Heart right ventricle (tissue), 16 donors: ENCODE results near the gene ATPAF1. TPM values are rescaled to one million over a fixed set of nuclear protein-coding genes. Genes with fewer than 3 reads are reported as not detected.

Experiments used
- ATAC-seq, 8 donors: fragments of 200-7000 bp; cut with Tn5 transposase; one replicate each; pipeline ENCODE4 v1.9.1; 2020; ENCODE audit warnings: mild to moderate bottlenecking in 8 of 8, moderate library complexity in 8 of 8, moderate number of reproducible peaks in 1 of 8
- DNase-seq, 2 donors: peaks; one replicate each; pipeline ENCODE4 v3.0.0-alpha.2; 2020
- H3K27ac ChIP-seq, 10 donors: fragments of 200-600 bp; sonication (generic) in 2 of 10; one replicate each; pipeline versions ENCODE4 v1.5.0 to v1.8.0; 2020 to 2022; ENCODE audit warnings: mild to moderate bottlenecking in 3 of 10
- H3K27me3 ChIP-seq, 7 donors: fragments of 200-600 bp; one replicate each; pipeline ENCODE4 v1.8.0; 2021 to 2022; ENCODE audit warnings: mild to moderate bottlenecking in 2 of 7
- H3K36me3 ChIP-seq, 9 donors: fragments of 200-600 bp; sonication (generic) in 1 of 9; one replicate each; pipeline versions ENCODE4 v1.5.0 to v1.8.0; 2020 to 2022; ENCODE audit warnings: mild to moderate bottlenecking in 2 of 9
- H3K4me1 ChIP-seq, 9 donors: fragments of 200-600 bp; sonication (generic) in 1 of 9; one replicate each; pipeline versions ENCODE4 v1.5.0 to v1.8.0; 2020 to 2022; ENCODE audit warnings: mild to moderate bottlenecking in 4 of 9
- H3K4me3 ChIP-seq, 10 donors: fragments of 200-600 bp; sonication (generic) in 2 of 10; one replicate each; pipeline versions ENCODE4 v1.5.0 to v1.8.0; 2020 to 2022; ENCODE audit warnings: mild to moderate bottlenecking in 7 of 10, moderate library complexity in 2 of 10
- H3K9me3 ChIP-seq, 11 donors: fragments of 200-600 bp in 10 of 11; sonication (generic) in 2 of 11; one replicate each; pipeline versions ENCODE4 v1.5.0 to v1.8.0; 2013 to 2022; ENCODE audit warnings: mild to moderate bottlenecking in 2 of 11, control low read depth in 1 of 11, moderate library complexity in 1 of 11
- CTCF ChIP-seq, 9 donors: fragments of 200-600 bp; sonication (generic) in 2 of 9; IDR thresholded peaks; one replicate each; pipeline versions ENCODE4 v1.5.0 to v1.8.0; 2021 to 2022; ENCODE audit warnings: antibody characterized with exemption in 9 of 9, mild to moderate bottlenecking in 5 of 9, moderate library complexity in 1 of 9
- WGBS, 2 donors: extraction: QIAGEN DNeasy Blood & Tissue Kit; methylation state at CpG; one replicate each; pipeline ENCODE4 v1.1.7; 2013; ENCODE audit warnings: inconsistent platforms in 1 of 2; 5-methylcytosine and 5-hydroxymethylcytosine counted together
- intact Hi-C, 10 donors: fragments of 100-400 bp; cut with DNase I; formaldehyde crosslinking; loops; one replicate each; pipeline versions ENCODE4 v1.11.1 to v1.14.2; 2022
- polyA plus RNA-seq, 2 donors: library from polyadenylated mRNA; stranded (reverse); fragments of 200-250 nt; gene quantifications; one replicate each; pipeline ENCODE4 v1.2.3, GENCODE V29; 2013
- total RNA-seq, 10 donors: library from RNA; stranded (reverse); fragmentation: NEBNext Ultra II Directional in 3 of 10; extraction: Animal tissue kit (Norgen Biotek cat#: 25700) in 3 of 10; gene quantifications; one replicate each; pipeline versions ENCODE4 v1.2.1 to v1.2.4, GENCODE V29; 2021 to 2023
- donor health status: Arrhythmogenic right ventricular cardiomyopathy.
- donor health status: ischemic (EF 13 %, LVEDD 7.1; RV severe dilation, severe dysfunction).
- donor health status: healthy with polysubstance abuse.
- donor health status: DM: no; HTN: yes; CAD: no.
- donor health status: DM: no; HTN: no; CAD: no.
- donor health status: ischemic (EF 25% LVEDD 6.9; RV normal size, moderate dysfunction).
- donor health status: ischemic (EF 25% LVEDD 5.7; RV mildly dilated, moderate dysfunction).
- donor health status: healthy.
- donor health status: DM: yes; HTN: yes; CAD: no.
- donor health status: Ischemic cardiomyopathy.
- donor health status: ischemic (EF 35%, LVEDD 5.7; RV mildly dilated, moderate dysfunction).
- donor health status: nonischemic (EF 11% LVEDD 7.7; RV severe dilation, severe dysfunction).
- donor health status: DM: yes; HTN: yes; CAD: no.
- donor health status: PGD.
- donor health status: ischemic (EF 29% LVEDD 5.4; RV normal size, mild dysfunction).
- donor health status: nonischemic (EF 23%, LVEDD 6.1; RV moderate dilation, normal function).

The ATPAF1 gene
- total and polyA plus RNA-seq, 12 donors, result 80.5 to 271 (median 195) TPM

GRCh38 chr1:46708121-46708520 lies 40.0 kb upstream of the ATPAF1 start:
- DNase-seq (no peak), ATAC-seq (no peak)
- TF ChIP-seq CTCF (IDR thresholded peaks at IDR 0.05), result no peak
- Histone ChIP-seq H3K36me3 (peaks cover 0 to 100% (median 41%) of the 10 kb centered on the region in 9 donors), H3K4me1 (peaks cover 0 to 16% (median 0%) of the 10 kb centered on the region in 9 donors), H3K27ac (no peak overlapping the region), H3K27me3 (no peaks in the 10 kb centered on the region), H3K4me3 (no peak overlapping the region), H3K9me3 (no peaks in the 10 kb centered on the region)
- WGBS, 2 donors, result 93 to 98% methylated on average over 1 of the region's 1 CpG
- intact Hi-C loops, result no loop called here

- peaks cover 0 to 99% (median 36%) of the 10 kb centered on the region in 9 donors for H3K36me3 ChIP-seq
- no peak overlapping the region for H3K4me3 ChIP-seq
- 72 to 85% methylated on average over 9 of the region's 9 CpGs for WGBS, 2 donors
- ATAC-seq, result no peak
- H3K4me1 ChIP-seq, result peaks cover 0 to 26% (median 0%) of the 10 kb centered on the region in 9 donors
- no peak for DNase-seq
- H3K27ac ChIP-seq, result no peak overlapping the region
- no peaks in the 10 kb centered on the region for H3K27me3 ChIP-seq
- TF ChIP-seq CTCF (IDR thresholded peaks at IDR 0.05), result no peak
- intact Hi-C loops, result no loop called here
- no peaks in the 10 kb centered on the region for H3K9me3 ChIP-seq
These were observed 37.2 kb upstream of the ATPAF1 start for GRCh38 chr1:46705408-46705807.

GRCh38 chr1:46703927-46704641 lies 35.9 kb upstream of the ATPAF1 start:
- Histone ChIP-seq H3K4me3 (no peak overlapping the region), H3K4me1 (peaks cover 0 to 34% (median 0%) of the 10 kb centered on the region in 9 donors), H3K9me3 (no peaks in the 10 kb centered on the region), H3K36me3 (peaks cover 0 to 99% (median 36%) of the 10 kb centered on the region in 9 donors), H3K27me3 (no peaks in the 10 kb centered on the region), H3K27ac (no peak overlapping the region)
- ATAC-seq (no peak), DNase-seq (no peak)
- WGBS, 2 donors, result 92 to 93% methylated on average over 3 of the region's 3 CpGs
- intact Hi-C loops, result no loop called here
- TF ChIP-seq CTCF (IDR thresholded peaks at IDR 0.05), result no peak

GRCh38 chr1:46699666-46700065 lies 31.5 kb upstream of the ATPAF1 start:
- H3K4me3 ChIP-seq, result no peak overlapping the region
- TF ChIP-seq CTCF (IDR thresholded peaks at IDR 0.05), result no peak
- H3K9me3 ChIP-seq, result no peaks in the 10 kb centered on the region
- no peak overlapping the region for H3K27ac ChIP-seq
- peaks cover 0 to 26% (median 0%) of the 10 kb centered on the region in 9 donors for H3K4me1 ChIP-seq
- peaks cover 0 to 99% (median 25%) of the 10 kb centered on the region in 9 donors for H3K36me3 ChIP-seq
- no peak for DNase-seq
- intact Hi-C loops, result no loop called here
- no peaks in the 10 kb centered on the region for H3K27me3 ChIP-seq
- ATAC-seq, result peak in 1 of 8 donors; percentile 35
- 63 to 74% methylated on average over 3 of the region's 3 CpGs for WGBS, 2 donors
